Measurements from ENCODE around the gene BDKRB1. TPM values are rescaled to one million over a fixed set of nuclear protein-coding genes. Genes with fewer than 3 reads are reported as not detected.

BDKRB1 gene
- total RNA-seq, 1 experiment from 2014 or later = 0.11 TPM

DNA sequence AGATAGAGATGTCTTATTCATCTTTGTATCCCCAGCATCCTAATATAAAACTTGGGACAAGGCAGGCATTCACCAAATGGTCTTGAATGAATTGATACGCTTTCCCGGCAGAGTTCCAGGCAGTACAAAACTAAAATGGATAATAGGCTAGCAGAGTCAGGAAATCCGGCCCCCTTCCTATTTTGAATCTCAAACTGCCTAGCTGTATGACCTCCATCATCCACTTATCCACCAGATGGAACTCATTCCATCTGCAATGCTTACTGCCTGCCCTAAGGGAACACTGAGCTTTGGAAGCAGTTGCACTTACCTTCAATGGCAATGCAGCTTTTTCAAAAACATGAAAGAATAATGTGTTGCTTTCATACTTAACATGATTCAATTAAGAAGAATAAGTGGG, 43.4 kb downstream of the BDKRB1 start:
- H3K4me3 Mint-ChIP-seq = no peak overlapping the region
- DNase-seq (ENCODE audit: low spot score) = no peak
- H3K27ac Mint-ChIP-seq = no peak overlapping the region
- H3K9me3 Mint-ChIP-seq = no peaks in the 10 kb centered on the region
- POLR2A ChIA-PET = no interaction called here
- H3K27me3 Mint-ChIP-seq (ENCODE audit: low read depth) = no peaks in the 10 kb centered on the region; the same call in 1 of the 2 replicates
- TF ChIP-seq JUN (CRISPR knock-in tag; IDR thresholded peaks at IDR 0.05) = no peak
- TF ChIP-seq TP53 (CRISPR knock-in tag; IDR thresholded peaks at IDR 0.05) = no peak
- TF ChIP-seq RELA (CRISPR knock-in tag; IDR thresholded peaks at IDR 0.05; ENCODE audit: borderline replicate concordance) = no peak
- TF ChIP-seq JAZF1 (CRISPR knock-in tag; IDR thresholded peaks at IDR 0.05) = no peak
- no peak for TF ChIP-seq AFF4 (CRISPR knock-in tag; IDR thresholded peaks at IDR 0.05; ENCODE audit: borderline replicate concordance)
- TF ChIP-seq ZNF138 (CRISPR knock-in tag; conservative IDR thresholded peaks at IDR 0.05) = no peak
- no peak for TF ChIP-seq GTF2I (CRISPR knock-in tag; conservative IDR thresholded peaks at IDR 0.05)
- TF ChIP-seq ZNF671 (CRISPR knock-in tag; IDR thresholded peaks at IDR 0.05) = no peak
- TF ChIP-seq ESRRA (CRISPR knock-in tag; IDR thresholded peaks at IDR 0.05; ENCODE audit: borderline replicate concordance) = no peak
- TF ChIP-seq ELF4 (CRISPR knock-in tag; IDR thresholded peaks at IDR 0.05; ENCODE audit: low read depth) = no peak
- no peak for TF ChIP-seq TCF7 (CRISPR knock-in tag; IDR thresholded peaks at IDR 0.05; ENCODE audit: low read depth)
- no peak for TF ChIP-seq RORB (CRISPR knock-in tag; IDR thresholded peaks at IDR 0.05)
- TF ChIP-seq ZNF512 (CRISPR knock-in tag; IDR thresholded peaks at IDR 0.05; ENCODE audit: borderline replicate concordance) = no peak
- no peak for TF ChIP-seq SMAD3 (CRISPR knock-in tag; IDR thresholded peaks at IDR 0.05; ENCODE audit: borderline replicate concordance)
- CTCF ChIA-PET = interaction anchor here (1.6 kb wide), 1 partner anchor 199 kb away, joined by 4 read pairs; no protein-coding TSS in a partner anchor
- no peak for ATAC-seq
- H3K4me1 Mint-ChIP-seq = peaks cover 3% of the 10 kb centered on the region; the same call in 1 of the 2 replicates
- H3K36me3 Mint-ChIP-seq = peaks cover 6% of the 10 kb centered on the region

GRCh38 chr14:96303981-96304380, 48.0 kb downstream of the BDKRB1 start:
- ChIA-PET POLR2A (no interaction called here), CTCF (interaction anchor here (0.7 to 1.1 kb wide), 6 partner anchors 12 to 237 kb away, joined by 3 to 4 read pairs (median 3); no protein-coding TSS in a partner anchor)
- Mint-ChIP-seq H3K27ac (no peak overlapping the region), H3K4me1 (no peaks in the 10 kb centered on the region; the same call in 1 of the 2 replicates), H3K36me3 (peaks cover 8% of the 10 kb centered on the region), H3K4me3 (no peak overlapping the region), H3K9me3 (no peaks in the 10 kb centered on the region), H3K27me3 (ENCODE audit: low read depth) (no peaks in the 10 kb centered on the region)
- no peak for DNase-seq (ENCODE audit: low spot score)
- no peak for ATAC-seq
- TF ChIP-seq CREM (CRISPR knock-in tag; IDR thresholded peaks at IDR 0.05) (no peak), E2F1 (CRISPR knock-in tag; IDR thresholded peaks at IDR 0.05) (no peak), MYBL2 (CRISPR knock-in tag; IDR thresholded peaks at IDR 0.05) (no peak), ZNF232 (CRISPR knock-in tag; IDR thresholded peaks at IDR 0.05) (no peak), E2F4 (CRISPR knock-in tag; IDR thresholded peaks at IDR 0.05; ENCODE audit: borderline replicate concordance, low read depth) (no peak)
- TF ChIP-seq, protein P1, sequence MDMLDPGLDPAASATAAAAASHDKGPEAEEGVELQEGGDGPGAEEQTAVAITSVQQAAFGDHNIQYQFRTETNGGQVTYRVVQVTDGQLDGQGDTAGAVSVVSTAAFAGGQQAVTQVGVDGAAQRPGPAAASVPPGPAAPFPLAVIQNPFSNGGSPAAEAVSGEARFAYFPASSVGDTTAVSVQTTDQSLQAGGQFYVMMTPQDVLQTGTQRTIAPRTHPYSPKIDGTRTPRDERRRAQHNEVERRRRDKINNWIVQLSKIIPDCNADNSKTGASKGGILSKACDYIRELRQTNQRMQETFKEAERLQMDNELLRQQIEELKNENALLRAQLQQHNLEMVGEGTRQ (CRISPR knock-in tag; IDR thresholded peaks at IDR 0.05) = no peak
- TF ChIP-seq, protein P2, sequence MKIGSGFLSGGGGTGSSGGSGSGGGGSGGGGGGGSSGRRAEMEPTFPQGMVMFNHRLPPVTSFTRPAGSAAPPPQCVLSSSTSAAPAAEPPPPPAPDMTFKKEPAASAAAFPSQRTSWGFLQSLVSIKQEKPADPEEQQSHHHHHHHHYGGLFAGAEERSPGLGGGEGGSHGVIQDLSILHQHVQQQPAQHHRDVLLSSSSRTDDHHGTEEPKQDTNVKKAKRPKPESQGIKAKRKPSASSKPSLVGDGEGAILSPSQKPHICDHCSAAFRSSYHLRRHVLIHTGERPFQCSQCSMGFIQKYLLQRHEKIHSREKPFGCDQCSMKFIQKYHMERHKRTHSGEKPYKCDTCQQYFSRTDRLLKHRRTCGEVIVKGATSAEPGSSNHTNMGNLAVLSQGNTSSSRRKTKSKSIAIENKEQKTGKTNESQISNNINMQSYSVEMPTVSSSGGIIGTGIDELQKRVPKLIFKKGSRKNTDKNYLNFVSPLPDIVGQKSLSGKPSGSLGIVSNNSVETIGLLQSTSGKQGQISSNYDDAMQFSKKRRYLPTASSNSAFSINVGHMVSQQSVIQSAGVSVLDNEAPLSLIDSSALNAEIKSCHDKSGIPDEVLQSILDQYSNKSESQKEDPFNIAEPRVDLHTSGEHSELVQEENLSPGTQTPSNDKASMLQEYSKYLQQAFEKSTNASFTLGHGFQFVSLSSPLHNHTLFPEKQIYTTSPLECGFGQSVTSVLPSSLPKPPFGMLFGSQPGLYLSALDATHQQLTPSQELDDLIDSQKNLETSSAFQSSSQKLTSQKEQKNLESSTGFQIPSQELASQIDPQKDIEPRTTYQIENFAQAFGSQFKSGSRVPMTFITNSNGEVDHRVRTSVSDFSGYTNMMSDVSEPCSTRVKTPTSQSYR (CRISPR knock-in tag; IDR thresholded peaks at IDR 0.05) = no peak
- TF ChIP-seq, protein P3, sequence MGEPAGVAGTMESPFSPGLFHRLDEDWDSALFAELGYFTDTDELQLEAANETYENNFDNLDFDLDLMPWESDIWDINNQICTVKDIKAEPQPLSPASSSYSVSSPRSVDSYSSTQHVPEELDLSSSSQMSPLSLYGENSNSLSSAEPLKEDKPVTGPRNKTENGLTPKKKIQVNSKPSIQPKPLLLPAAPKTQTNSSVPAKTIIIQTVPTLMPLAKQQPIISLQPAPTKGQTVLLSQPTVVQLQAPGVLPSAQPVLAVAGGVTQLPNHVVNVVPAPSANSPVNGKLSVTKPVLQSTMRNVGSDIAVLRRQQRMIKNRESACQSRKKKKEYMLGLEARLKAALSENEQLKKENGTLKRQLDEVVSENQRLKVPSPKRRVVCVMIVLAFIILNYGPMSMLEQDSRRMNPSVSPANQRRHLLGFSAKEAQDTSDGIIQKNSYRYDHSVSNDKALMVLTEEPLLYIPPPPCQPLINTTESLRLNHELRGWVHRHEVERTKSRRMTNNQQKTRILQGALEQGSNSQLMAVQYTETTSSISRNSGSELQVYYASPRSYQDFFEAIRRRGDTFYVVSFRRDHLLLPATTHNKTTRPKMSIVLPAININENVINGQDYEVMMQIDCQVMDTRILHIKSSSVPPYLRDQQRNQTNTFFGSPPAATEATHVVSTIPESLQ (CRISPR knock-in tag; IDR thresholded peaks at IDR 0.05) = no peak

Measured in WTC11 (cell line).